Ishikawa (cell line): ENCODE results near the gene WNT7A.

Experiments
- EP300 ChIP-seq: IDR thresholded peaks from 2 replicates; pipeline ENCODE4 v1.6.1; 2012; ENCODE audit warnings: borderline replicate concordance
- TCF12 ChIP-seq: IDR thresholded peaks from 2 replicates; pipeline ENCODE4 v1.6.1; 2012; ENCODE audit warnings: low read depth
- USF1 ChIP-seq: IDR thresholded peaks from 2 replicates; pipeline ENCODE4 v1.6.1; 2012

- TF ChIP-seq TCF12 (no peak), EP300 (no peak), USF1 (no peak)
Observed at GRCh38 chr3:13821126-13821525, 58.7 kb downstream of the WNT7A start.
